ENCODE data around the gene ITGB6. TPM values are rescaled to one million over a fixed set of nuclear protein-coding genes. Genes with fewer than 3 reads are reported as not detected.

The ITGB6 gene
- total and polyA plus RNA-seq, 2 of the 4 experiments (the other 2 are of a cell fraction) = under 0.01 TPM; not detected in 1

GRCh38 chr2:160062292-160063005, 137.6 kb downstream of the ITGB6 start, which contains the start of gene PLA2R1:
PLA2R1 (minus strand) TSS chr2:160062615; CDS start chr2:160062403, 212 bp downstream.
- ChIA-PET POLR2A (ENCODE audit: unreplicated experiment) (no interaction called here), CTCF (no interaction called here)
- Histone ChIP-seq H4K91ac (ENCODE audit: insufficient read depth, low read depth, low read length) (no peak within 1 kb of the TSS), H3K4ac (ENCODE audit: low read depth, low read length) (peak within 1 kb of the TSS; percentile 45), H2BK20ac (ENCODE audit: low read depth, low read length) (no peak within 1 kb of the TSS), H3K9ac (ENCODE audit: low read depth, low read length) (peak within 1 kb of the TSS; percentile 45), H4K8ac (ENCODE audit: low read depth in 2 of 2, low read length in 2 of 2) (peak within 1 kb of the TSS in 1 of 2 experiments; percentile 52; a peak in 1 of 4 replicates), H4K5ac (ENCODE audit: low read depth, low read length) (no peak within 1 kb of the TSS), H2BK5ac (ENCODE audit: low read depth, low read length, poor library complexity, severe bottlenecking) (no peak within 1 kb of the TSS), H3K18ac (ENCODE audit: low read depth, low read length) (no peak within 1 kb of the TSS; the same call in 1 of the 2 replicates), H2AK9ac (replicated peaks; ENCODE audit: low read depth, low read length, poor library complexity) (peak within 1 kb of the TSS; percentile 67), H3K9me3 (ENCODE audit: control insufficient read depth, insufficient read depth, low read length) (no peaks in the 10 kb centered on the region), H3K14ac (replicated peaks; ENCODE audit: low read depth, low read length) (peak within 1 kb of the TSS; percentile 18; the same call in 1 of the 2 replicates), H3K27ac (ENCODE audit: insufficient read depth, low read length) (no peak within 1 kb of the TSS; the same call in 1 of the 2 replicates), H2AFZ (replicated peaks; ENCODE audit: low read length, poor library complexity) (peak within 1 kb of the TSS; percentile 92), H4K20me1 (ENCODE audit: insufficient read depth, low read length) (no peaks in the 10 kb centered on the region), H3K4me2 (ENCODE audit: low read depth, low read length) (peak within 1 kb of the TSS; percentile 94), H3K4me1 (ENCODE audit: control insufficient read depth, insufficient read depth, low read length) (no peaks in the 10 kb centered on the region), H3K36me3 (ENCODE audit: control insufficient read depth, insufficient read depth, low read length) (no peaks in the 10 kb centered on the region), H2AK5ac (ENCODE audit: low read depth, low read length) (no peak within 1 kb of the TSS), H3K79me1 (ENCODE audit: low read depth in 1 of 2, low read length in 2 of 2) (no peaks in the 10 kb centered on the region), H3K56ac (ENCODE audit: extremely low read depth, insufficient read depth, low read length) (no peak within 1 kb of the TSS), H3K4me3 (ENCODE audit: insufficient read depth, low read depth, low read length) (peak within 1 kb of the TSS; percentile 59), H3K23ac (ENCODE audit: low read depth, low read length) (no peak within 1 kb of the TSS), H2BK120ac (ENCODE audit: low read depth, low read length) (peak within 1 kb of the TSS; percentile 68), H3K9me1 (ENCODE audit: insufficient read depth, low read length) (no peaks in the 10 kb centered on the region), H2BK15ac (ENCODE audit: low read depth, low read length) (no peak within 1 kb of the TSS), H3K27me3 (ENCODE audit: control insufficient read depth, insufficient read depth, low read length) (peaks cover 24% of the 10 kb centered on the region)
- 1% methylated on average over 13 of the region's 52 CpGs; no CpG with 5 or more reads in 1 of the 2 experiments for WGBS, 2 experiments (ENCODE audit: extremely low coverage in 2 of 2, insufficient read length in 1 of 2)
- dilution Hi-C loops (cut with HindIII; ENCODE audit: low sequenced_read_pairs, unreplicated experiment) (no loop called here), in situ Hi-C loops (cut with MboI; ENCODE audit: low sequenced_read_pairs) (no loop called here), intact Hi-C loops (cut with micrococcal nuclease) (no loop called here)
- no TSS peak for BruUV-seq (replicated peaks)
- peak; percentile 79 for ATAC-seq (ENCODE audit: low read depth)
- DNase-seq = peak; percentile 12
- TF ChIP-seq MAFK (IDR thresholded peaks at IDR 0.05; ENCODE audit: low read depth, low read length) = no peak
- no peak for TF ChIP-seq RAD21 (IDR thresholded peaks at IDR 0.05; ENCODE audit: low read length)
- TF ChIP-seq POLR2A (IDR thresholded peaks at IDR 0.05; ENCODE audit: low read depth, low read length) = no peak
- TF ChIP-seq RCOR1 (IDR thresholded peaks at IDR 0.05; ENCODE audit: insufficient replicate concordance, low read length) = no peak
- no peak for TF ChIP-seq MAZ (IDR thresholded peaks at IDR 0.05; ENCODE audit: borderline replicate concordance, low read depth, low read length)
- TF ChIP-seq NFE2L2 (IDR thresholded peaks at IDR 0.05; ENCODE audit: low read depth, low read length) = no peak
- no peak for TF ChIP-seq USF2 (IDR thresholded peaks at IDR 0.05; ENCODE audit: low read depth, low read length)
- TF ChIP-seq CTCF (conservative IDR thresholded peaks at IDR 0.05; ENCODE audit: low read depth, low read length) = no peak
- TF ChIP-seq BHLHE40 (IDR thresholded peaks at IDR 0.05; ENCODE audit: low read depth, low read length) = no peak
- no peak for TF ChIP-seq CHD1 (IDR thresholded peaks at IDR 0.05; ENCODE audit: low read depth, low read length)
- TF ChIP-seq FOS (IDR thresholded peaks at IDR 0.05; ENCODE audit: low read depth, low read length) = no peak
- TF ChIP-seq CEBPB (IDR thresholded peaks at IDR 0.05; ENCODE audit: low read depth, low read length) = no peak
